Liver (tissue), 3 donors: ENCODE measurements around the gene BRI3.

Experiments
- CTCF ChIP-seq: fragments of 150-350 bp; IDR thresholded peaks from 2 replicates; pipeline ENCODE4 v1.5.1; 2017; ENCODE audit warnings: improper control_type of control experiment, low read depth, low read length; ENCODE audit not compliant: missing input control
- GABPA ChIP-seq, 2 donors: IDR thresholded peaks in 1 of 2; conservative IDR thresholded peaks in 1 of 2; 2 replicates each; pipeline ENCODE4 v1.6.1; 2016; ENCODE audit warnings: antibody characterized with exemption in 2 of 2, mild to moderate bottlenecking in 1 of 2, moderate library complexity in 1 of 2
- TAF1 ChIP-seq: conservative IDR thresholded peaks from 2 replicates; pipeline ENCODE4 v1.6.1; 2016; ENCODE audit warnings: antibody characterized with exemption, mild to moderate bottlenecking
- donor health status: healthy.
- donor health status: healthy.

- TF ChIP-seq CTCF: no peak
- TF ChIP-seq GABPA (IDR thresholded peaks at IDR 0.05 in 1 of 2, conservative IDR thresholded peaks at IDR 0.05 in 1 of 2): no peak
- TF ChIP-seq TAF1: no peak
Observed at GRCh38 chr7:98319176-98319575, 37.7 kb downstream of the BRI3 start.
